Adrenal gland (tissue), 5 donors: ENCODE measurements around the gene KRTAP19-1.

ENCODE experiments used
- POLR2A ChIP-seq, 2 donors: fragments of 450-650 bp; IDR thresholded peaks; one replicate each; pipeline ENCODE4 v1.6.1; 2017; ENCODE audit warnings: antibody characterized with exemption in 2 of 2, mild to moderate bottlenecking in 2 of 2, moderate library complexity in 1 of 2
- TF ChIP-seq, protein P1 (sequence below), 6 experiments: fragments of 450-650 bp in 4 of 6; fragments of 200-600 bp in 2 of 6; sonication (generic) in 1 of 6; IDR thresholded peaks; 1 replicate in 5 of 6; 2 replicates in 1 of 6; pipeline versions ENCODE4 v1.5.1 to v1.8.0; 2016 to 2021; ENCODE audit warnings: antibody characterized with exemption in 6 of 6, mild to moderate bottlenecking in 2 of 6, moderate library complexity in 1 of 6
- donor health status: DM: no; HTN: no; CAD: no.

DNA sequence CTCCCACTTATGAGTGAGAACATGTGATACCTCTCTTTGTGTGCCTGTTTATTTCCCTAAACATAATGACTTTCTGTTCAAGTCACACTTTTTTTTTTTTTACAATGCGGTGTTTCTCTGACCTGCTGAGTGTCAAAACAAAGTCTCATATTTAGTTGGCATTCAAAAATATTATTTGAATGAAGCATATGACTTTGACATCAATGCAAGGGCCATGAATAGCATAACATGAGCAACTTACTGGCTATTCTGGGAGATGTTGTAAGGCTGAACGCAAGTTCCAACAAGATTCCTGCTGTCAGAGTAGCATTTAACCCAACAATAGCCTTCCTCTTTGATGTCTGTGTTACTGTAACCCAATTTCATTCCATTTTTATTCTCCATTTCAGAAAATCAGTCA is 2.0 kb upstream of the KRTAP19-1 start:
- TF ChIP-seq, protein P1, sequence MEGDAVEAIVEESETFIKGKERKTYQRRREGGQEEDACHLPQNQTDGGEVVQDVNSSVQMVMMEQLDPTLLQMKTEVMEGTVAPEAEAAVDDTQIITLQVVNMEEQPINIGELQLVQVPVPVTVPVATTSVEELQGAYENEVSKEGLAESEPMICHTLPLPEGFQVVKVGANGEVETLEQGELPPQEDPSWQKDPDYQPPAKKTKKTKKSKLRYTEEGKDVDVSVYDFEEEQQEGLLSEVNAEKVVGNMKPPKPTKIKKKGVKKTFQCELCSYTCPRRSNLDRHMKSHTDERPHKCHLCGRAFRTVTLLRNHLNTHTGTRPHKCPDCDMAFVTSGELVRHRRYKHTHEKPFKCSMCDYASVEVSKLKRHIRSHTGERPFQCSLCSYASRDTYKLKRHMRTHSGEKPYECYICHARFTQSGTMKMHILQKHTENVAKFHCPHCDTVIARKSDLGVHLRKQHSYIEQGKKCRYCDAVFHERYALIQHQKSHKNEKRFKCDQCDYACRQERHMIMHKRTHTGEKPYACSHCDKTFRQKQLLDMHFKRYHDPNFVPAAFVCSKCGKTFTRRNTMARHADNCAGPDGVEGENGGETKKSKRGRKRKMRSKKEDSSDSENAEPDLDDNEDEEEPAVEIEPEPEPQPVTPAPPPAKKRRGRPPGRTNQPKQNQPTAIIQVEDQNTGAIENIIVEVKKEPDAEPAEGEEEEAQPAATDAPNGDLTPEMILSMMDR (IDR thresholded peaks at IDR 0.05): no peak
- no peak for TF ChIP-seq POLR2A (IDR thresholded peaks at IDR 0.05)
